GM12891 (cell line): ENCODE measurements around the gene REM2.

Experiments
- PAX5 ChIP-seq: IDR thresholded peaks from 2 replicates; pipeline ENCODE4 v1.6.1; 2011; ENCODE audit warnings: low read length, moderate library complexity, mild to moderate bottlenecking; ENCODE audit not compliant: insufficient read depth, severe bottlenecking
- POLR2A ChIP-seq: IDR thresholded peaks from 2 replicates; pipeline ENCODE4 v1.6.1; 2011; ENCODE audit warnings: low read depth, low read length, control low read depth
- POLR2AphosphoS5 ChIP-seq: IDR thresholded peaks from 2 replicates; pipeline ENCODE4 v1.6.1; 2011; ENCODE audit warnings: low read depth, low read length, control low read depth
- POU2F2 ChIP-seq: IDR thresholded peaks from 2 replicates; pipeline ENCODE4 v1.6.1; 2011; ENCODE audit warnings: low read depth, mild to moderate bottlenecking, control low read depth, low read length, moderate library complexity
- SPI1 ChIP-seq: IDR thresholded peaks from 2 replicates; pipeline ENCODE4 v1.6.1; 2011; ENCODE audit warnings: low read depth, low read length, control low read depth
- TAF1 ChIP-seq: IDR thresholded peaks from 2 replicates; pipeline ENCODE4 v1.6.1; 2011; ENCODE audit warnings: low read depth, low read length, control low read depth

GRCh38 chr14:22872833-22873520, 10.0 kb upstream of the REM2 start:
- TF ChIP-seq POLR2AphosphoS5 (no peak), POLR2A (no peak), POU2F2 (no peak), SPI1 (no peak), TAF1 (no peak), PAX5 (no peak)
